GM13977 (cell line): ENCODE results near the gene SLC52A3.

ENCODE experiments used
- DNase-seq: peaks from one replicate; pipeline ENCODE4 v3.0.0; 2012; ENCODE audit warnings: low spot score
- in situ Hi-C: fragments of 300-500 bp; cut with MboI; formaldehyde crosslinking; loops from one replicate; pipeline ENCODE4 v1.12.0; 2022; ENCODE audit warnings: low sequenced_read_pairs, low pct_unique_long_range_greater_than_20kb, mixed read lengths, inconsistent platforms; ENCODE audit not compliant: unreplicated experiment
- TF ChIP-seq, protein P1 (sequence below): IDR thresholded peaks from 2 replicates; pipeline ENCODE4 v1.5.1; 2012; ENCODE audit warnings: mild to moderate bottlenecking, control low read depth; ENCODE audit not compliant: insufficient read depth; ENCODE audit errors: extremely low read depth, missing control alignments

Gene SLC52A3

GRCh38 chr20:754904-755303 is 13.4 kb downstream of the SLC52A3 start:
- DNase-seq, result no peak
- in situ Hi-C loops, result no loop called here
- TF ChIP-seq, protein P1, sequence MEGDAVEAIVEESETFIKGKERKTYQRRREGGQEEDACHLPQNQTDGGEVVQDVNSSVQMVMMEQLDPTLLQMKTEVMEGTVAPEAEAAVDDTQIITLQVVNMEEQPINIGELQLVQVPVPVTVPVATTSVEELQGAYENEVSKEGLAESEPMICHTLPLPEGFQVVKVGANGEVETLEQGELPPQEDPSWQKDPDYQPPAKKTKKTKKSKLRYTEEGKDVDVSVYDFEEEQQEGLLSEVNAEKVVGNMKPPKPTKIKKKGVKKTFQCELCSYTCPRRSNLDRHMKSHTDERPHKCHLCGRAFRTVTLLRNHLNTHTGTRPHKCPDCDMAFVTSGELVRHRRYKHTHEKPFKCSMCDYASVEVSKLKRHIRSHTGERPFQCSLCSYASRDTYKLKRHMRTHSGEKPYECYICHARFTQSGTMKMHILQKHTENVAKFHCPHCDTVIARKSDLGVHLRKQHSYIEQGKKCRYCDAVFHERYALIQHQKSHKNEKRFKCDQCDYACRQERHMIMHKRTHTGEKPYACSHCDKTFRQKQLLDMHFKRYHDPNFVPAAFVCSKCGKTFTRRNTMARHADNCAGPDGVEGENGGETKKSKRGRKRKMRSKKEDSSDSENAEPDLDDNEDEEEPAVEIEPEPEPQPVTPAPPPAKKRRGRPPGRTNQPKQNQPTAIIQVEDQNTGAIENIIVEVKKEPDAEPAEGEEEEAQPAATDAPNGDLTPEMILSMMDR, result no peak

- in situ Hi-C loops, result no loop called here
- DNase-seq, result no peak
- TF ChIP-seq, protein P1, result no peak
Observed at GRCh38 chr20:753897-754635, 14.2 kb downstream of the SLC52A3 start.

DNA sequence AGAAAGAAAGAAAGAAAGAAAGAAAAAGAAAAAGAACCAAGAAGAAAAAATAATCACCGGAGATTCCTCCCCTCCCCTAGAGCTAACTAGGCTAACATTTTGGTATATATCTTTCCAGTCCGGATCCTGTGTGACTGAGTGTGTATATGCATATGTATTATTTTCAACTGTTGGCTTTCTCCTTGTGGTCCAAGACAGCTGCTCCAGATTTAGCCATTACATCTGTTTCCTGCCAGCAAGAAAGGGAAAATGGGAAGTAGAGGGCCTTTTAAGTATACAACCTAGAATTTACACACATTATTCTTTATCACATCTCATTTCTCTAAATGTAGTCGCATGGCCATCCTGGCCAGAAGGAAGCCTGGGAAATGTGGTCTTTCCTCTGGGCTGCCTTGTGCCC is 15.2 kb downstream of the SLC52A3 start:
- TF ChIP-seq, protein P1, result no peak
- DNase-seq, result no peak
- in situ Hi-C loops, result no loop called here

DNA sequence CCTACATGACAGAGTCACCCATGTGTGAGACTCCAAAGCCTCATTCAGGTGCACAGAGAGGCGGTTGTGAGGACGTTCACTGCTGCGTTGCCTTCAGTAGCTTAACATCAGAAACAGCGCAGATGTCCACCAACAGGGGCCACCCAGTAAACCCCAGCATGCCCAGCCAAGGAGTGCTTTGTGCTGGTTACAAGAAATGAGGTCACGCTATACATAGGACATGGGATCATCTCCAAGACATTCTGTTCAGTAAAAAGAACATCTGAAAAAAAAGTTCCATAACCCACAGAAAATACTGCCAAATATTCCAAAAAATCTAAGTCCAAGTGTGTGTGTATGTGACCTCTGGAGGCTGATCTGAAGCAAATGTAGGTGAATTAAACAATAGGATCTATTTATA is 16.0 kb downstream of the SLC52A3 start:
- in situ Hi-C loops, result no loop called here
- TF ChIP-seq, protein P1, result no peak

GRCh38 chr20:751761-752160 is 16.5 kb downstream of the SLC52A3 start:
- TF ChIP-seq, protein P1, result no peak
- no peak for DNase-seq
- in situ Hi-C loops, result no loop called here

More for the DNA sequence above, 16.0 kb downstream of the SLC52A3 start:
- DNase-seq, result no peak

GRCh38 chr20:750801-751200 is 17.5 kb downstream of the SLC52A3 start:
- TF ChIP-seq, protein P1, result no peak
- in situ Hi-C loops, result no loop called here
- DNase-seq, result no peak
